Kidney tubule cell (primary cell): Measurements from ENCODE around the gene CTSK.
"Not testable (repeated sequence)": the region's sequence is repeated elsewhere in the genome, so short reads cannot be mapped to it uniquely, and the experiment has no call there.

ENCODE experiments used
- DNase-seq: peaks from one replicate; pipeline ENCODE4 v3.0.0-alpha.2; 2018; ENCODE audit warnings: low spot score

Gene CTSK

GRCh38 chr1:150808121-150808520 lies at the start of gene CTSK:
Gene CTSK (minus strand): TSS chr1:150808260. CDS start chr1:150806805, 1,455 bp downstream.
- DNase-seq = no peak

DNA sequence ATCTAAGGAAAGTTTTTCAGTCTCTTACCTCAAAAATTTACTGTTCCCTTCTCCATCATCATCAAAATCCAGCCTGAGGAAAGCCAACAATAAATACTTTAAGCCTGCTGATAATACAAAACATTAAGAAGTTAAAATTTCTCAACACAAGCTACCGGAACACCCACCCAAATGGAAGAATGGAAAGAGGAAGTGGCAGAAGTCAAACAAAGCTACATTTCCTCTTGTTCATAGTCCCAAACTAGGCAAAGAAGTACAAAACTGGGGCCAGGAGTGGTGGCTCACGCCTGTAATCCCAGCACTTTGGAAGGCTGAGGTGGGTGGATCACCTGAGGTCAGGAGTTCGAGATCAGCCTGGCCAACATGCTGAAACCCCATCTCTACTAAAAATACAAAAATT lies 44.7 kb upstream of the CTSK start:
- DNase-seq = not testable (repeated sequence)

- not testable (repeated sequence) for DNase-seq
These were observed 42.8 kb upstream of the CTSK start for GRCh38 chr1:150850801-150851362.

DNA sequence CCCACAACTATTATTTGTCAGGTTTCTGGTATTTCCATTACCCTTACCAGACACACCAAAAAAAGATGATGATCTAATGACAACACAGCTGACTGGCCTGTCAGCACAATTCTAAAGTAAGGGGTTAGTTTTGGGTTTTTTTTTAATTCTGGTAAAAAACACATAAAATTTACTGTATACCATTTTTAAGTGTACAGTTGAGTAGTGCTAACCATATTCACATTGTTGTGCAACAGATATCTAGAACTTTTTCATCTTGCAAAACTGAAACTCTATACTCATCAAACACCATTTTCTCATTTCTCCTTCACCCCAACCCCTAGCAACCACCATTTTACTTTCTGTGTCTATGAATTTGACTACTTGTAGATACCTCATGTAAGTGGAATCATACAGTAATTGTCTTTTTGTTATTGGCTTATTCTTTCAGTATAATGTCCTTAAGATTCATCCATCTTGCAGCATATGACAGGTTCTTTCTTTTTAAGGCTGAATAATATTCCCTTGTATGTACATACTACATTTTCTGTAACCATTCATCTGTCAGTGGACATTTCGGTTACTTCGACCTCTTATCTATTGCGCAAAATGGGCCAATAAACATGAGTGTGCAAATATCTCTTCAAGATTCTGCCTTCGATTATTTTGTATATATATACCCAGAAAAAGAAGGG lies 38.5 kb upstream of the CTSK start:
- no peak for DNase-seq

DNA sequence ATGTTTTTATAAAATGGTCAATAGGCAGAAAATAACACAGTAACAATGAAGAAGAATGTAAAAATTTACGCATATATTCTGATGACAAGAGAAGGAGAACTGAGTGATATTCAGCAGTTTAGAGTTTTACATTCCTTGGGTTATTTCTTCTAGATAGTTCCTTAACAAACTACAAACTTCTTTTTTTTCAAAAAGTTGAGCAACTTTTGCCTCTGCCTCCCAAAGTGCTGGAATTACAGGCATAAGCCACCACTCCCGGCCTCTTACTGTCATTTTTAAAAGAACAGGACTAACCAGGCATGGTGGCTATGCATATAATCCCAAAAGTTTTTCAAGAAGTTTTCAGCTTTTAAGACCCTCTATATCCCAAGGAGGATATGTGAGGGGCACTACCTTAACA lies 35.4 kb upstream of the CTSK start:
- no peak for DNase-seq

DNA sequence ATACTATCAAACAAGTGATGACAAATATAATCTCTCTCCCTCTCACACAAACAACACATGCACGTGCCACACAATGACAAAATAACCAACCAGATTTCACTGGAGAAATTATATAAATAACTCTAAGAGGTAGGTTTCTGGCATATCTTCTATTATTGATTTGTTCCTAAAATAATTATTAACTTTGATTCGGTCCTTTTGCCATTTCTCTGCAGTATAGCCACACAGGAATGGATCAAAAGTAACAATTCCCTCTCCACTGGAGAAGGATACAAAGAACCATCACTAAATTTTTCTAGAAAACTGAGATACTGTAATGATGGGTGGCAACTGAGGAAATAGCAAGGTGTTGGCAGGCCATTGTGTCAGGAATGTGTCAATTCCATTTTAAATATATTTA lies 34.9 kb upstream of the CTSK start:
- DNase-seq = no peak

GRCh38 chr1:150842343-150842742 lies 34.3 kb upstream of the CTSK start:
- no peak for DNase-seq

GRCh38 chr1:150841626-150842025 lies 33.6 kb upstream of the CTSK start:
- no peak for DNase-seq

DNA sequence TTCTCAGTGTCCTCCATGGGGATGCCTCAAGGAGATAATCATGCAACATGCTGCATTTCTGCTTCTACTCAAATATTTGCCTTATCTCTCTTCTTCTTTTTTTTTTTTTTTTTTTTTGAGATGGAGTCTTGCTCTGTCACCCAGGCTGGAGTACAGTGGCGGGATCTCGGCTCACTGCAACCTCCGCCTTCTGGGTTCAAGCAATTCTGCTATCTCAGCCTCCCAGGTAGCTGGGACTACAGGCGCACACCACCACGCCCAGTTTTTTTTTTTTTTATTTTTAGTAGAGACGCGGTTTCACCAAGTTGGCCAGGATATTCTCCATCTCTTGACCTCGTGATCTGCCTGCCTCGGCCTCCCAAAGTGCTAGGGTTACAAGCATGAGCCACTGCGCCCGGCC lies 32.8 kb upstream of the CTSK start:
- not testable (repeated sequence) for DNase-seq

GRCh38 chr1:150836129-150836773 lies 28.2 kb upstream of the CTSK start:
- DNase-seq = peak; percentile 25

DNA sequence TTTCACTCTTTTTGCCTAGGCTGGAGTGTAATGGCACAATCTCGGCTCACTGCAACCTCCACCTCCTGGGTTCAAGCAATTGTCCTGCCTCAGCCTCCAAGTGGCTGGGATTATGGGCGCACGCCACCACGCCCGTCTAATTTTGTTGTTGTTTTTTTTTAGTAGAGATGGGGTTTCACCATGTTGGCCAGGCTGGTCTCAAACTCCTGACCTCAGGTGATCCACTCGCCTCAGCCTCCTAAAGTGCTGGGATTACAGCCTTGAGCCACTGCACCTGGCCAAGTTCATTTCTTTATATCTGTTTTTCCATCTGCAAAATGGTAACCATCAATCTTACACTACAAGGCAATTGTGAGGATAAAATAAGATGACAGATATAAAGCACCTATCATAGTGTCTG lies 25.9 kb upstream of the CTSK start:
- not testable (repeated sequence) for DNase-seq

- no peak for DNase-seq
These were observed 24.5 kb upstream of the CTSK start for GRCh38 chr1:150832597-150832996.

DNA sequence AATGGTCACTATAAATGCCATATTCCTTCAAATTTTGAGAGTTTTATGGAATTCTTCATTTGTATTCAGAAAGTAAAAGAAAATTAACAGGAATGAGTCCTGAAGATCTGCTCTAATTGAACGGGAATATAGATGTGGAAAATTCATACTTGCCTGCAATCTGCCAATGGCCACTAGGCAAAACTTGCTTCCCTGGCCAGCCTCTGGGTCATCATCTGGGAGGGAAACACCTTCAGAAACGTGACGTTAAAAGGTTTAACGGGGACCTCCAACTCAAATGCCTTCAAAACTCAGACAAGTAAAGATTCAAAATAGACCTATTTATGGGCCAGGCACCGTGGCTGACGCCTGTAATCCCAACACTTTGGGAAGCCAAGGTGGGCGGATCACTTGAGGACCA lies 21.7 kb upstream of the CTSK start:
- no peak for DNase-seq

DNA sequence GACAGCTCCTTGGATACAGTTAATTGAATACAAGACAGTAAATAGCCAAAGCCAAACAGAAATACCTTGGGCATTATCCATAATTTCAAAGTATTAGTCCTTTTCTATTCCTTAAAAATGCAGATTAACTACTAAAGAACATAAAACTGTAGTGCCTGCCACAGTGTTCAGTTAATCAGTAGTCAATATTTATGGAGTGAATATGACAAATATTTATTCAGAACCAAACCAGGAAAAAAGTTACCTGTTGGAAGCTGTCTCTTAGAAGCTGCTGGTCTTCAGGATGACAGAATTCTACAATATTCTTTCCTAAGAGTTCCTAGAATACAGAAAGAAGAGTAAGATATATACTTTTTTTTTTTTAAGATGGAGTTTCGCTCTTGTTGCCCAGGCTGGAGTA lies 18.2 kb upstream of the CTSK start:
- DNase-seq = no peak

- DNase-seq = no peak
These were observed 12.9 kb upstream of the CTSK start for GRCh38 chr1:150820730-150821512.

- no peak for DNase-seq
These were observed 7.8 kb upstream of the CTSK start for GRCh38 chr1:150815871-150816270.

DNA sequence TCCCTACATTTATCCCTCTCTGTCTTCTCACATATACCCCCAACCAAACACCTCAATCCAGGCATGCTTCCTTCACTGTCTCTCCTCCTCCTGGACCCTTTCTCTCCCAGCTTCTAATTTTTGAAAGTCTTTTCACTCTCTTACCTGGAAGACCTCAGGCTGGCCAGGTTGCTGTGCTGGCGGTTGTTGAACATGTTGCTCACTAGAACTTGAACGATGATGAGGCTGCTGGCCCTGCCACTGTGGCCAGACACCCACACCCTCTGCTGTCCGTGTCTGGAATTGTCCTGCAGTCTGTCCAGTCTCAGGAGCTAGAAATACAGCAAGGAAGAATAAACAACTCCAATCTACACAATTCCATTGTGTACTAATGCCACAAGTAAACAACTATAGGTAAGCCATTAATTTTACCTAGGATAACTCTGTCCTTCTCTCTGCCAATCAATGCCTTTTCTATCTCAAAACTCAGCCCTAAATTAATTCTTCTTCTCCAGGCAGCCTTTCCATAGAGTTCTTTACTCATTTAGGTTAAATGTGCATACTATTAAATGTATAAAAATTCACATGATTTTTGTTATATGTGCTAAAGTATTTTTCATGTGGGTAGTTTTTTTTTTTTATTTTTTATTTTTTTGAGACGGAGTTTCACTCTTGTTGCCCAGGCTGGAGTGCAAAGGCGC lies 5.1 kb upstream of the CTSK start:
- peak; percentile 66 for DNase-seq

DNA sequence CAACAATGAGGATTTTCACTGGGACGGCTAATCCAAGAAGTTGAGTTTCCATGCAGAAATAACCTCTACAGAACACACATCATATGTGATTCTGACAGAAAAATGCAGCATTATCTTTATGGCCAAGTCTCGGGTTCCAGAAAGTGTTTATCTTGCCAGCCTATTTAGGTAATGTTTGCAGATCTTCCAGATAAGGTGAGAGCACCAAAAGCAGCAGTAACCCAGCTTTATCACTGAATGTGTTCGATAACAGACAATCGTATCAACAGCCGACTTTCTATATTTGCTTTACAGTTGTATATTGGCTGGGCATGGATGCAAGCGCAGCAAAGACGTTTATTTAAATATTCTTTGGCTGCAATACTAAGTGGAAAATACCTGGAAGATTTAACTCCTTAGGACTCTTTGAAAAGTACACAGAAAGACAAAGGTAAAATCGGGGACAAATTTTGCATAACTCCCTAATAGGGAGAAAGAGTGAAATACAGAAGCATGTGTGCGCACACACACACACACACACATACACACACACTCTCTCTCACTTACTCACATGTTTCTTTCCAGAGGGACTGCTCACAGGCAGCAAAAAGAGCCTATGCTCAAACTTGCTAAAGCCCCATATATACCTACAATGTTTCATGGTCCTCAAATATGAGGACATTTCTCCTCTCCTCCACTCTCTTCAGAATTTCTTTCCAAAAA lies 3.0 kb upstream of the CTSK start:
- no peak for DNase-seq

GRCh38 chr1:150809651-150810050 lies 1.6 kb upstream of the CTSK start:
- DNase-seq = peak; percentile 38

DNA sequence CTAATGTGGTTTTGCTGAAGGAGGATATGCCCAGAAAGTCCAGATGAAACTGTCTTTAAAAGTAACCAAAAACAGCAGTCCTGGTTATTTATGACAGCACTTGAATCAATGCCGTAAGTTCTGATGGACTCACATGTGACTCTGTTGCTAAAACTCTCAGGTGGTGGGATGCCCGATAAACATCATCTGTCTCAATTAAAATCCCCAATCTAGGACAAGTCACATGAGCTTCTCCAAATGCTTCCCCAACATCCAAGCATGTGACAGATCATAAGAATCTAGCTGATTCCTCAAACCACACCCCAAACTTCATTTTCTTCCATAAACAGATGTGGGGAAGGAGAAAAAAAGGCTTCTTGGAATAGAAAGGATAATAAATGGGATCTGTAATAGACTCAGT lies 786 bp upstream of the CTSK start:
- DNase-seq = no peak

- no peak for DNase-seq
These were observed 624 bp downstream of the CTSK start for GRCh38 chr1:150807249-150808023.
